Measurements from ENCODE around the gene ATF7. TPM values are rescaled to one million over a fixed set of nuclear protein-coding genes. Genes with fewer than 3 reads are reported as not detected.

The ATF7 gene
- polyA plus RNA-seq, 1 of the 3 experiments (the other 2 are of a cell fraction): 12.8 TPM

GRCh38 chr12:53524476-53524875 is 101.7 kb downstream of the ATF7 start (continued):
- no peak for TF ChIP-seq EP300 (IDR thresholded peaks at IDR 0.05; ENCODE audit: borderline replicate concordance in 1 of 2, low read depth in 1 of 2, low read length in 1 of 2)
- no peak for TF ChIP-seq GABPA (IDR thresholded peaks at IDR 0.05; ENCODE audit: low read depth)
- TF ChIP-seq TAF1 (IDR thresholded peaks at IDR 0.05; ENCODE audit: borderline replicate concordance, low read depth, low read length): no peak
- TF ChIP-seq EZH2phosphoT487 (IDR thresholded peaks at IDR 0.05; ENCODE audit: borderline replicate concordance, low read depth): no peak
- TF ChIP-seq NRF1 (IDR thresholded peaks at IDR 0.05; ENCODE audit: low read depth, low read length): no peak
- no peak for TF ChIP-seq RCOR1 (IDR thresholded peaks at IDR 0.05; ENCODE audit: low read length)
- no peak for TF ChIP-seq FOXJ3 (CRISPR knock-in tag; IDR thresholded peaks at IDR 0.05)
- no peak for TF ChIP-seq FOXM1 (IDR thresholded peaks at IDR 0.05; ENCODE audit: low read depth)

- H3F3A ChIP-seq (replicated peaks; ENCODE audit: insufficient read depth): peaks cover 4% of the 10 kb centered on the region
- ChIA-PET POLR2A (no interaction called here), CTCF (interaction anchor here (0.6 to 4.5 kb wide), 5 partner anchors 10 to 202 kb away, joined by 3 to 26 read pairs (median 4); partner anchors contain the start of genes AAAS and NPFF)
- DNase-seq: no peak
- TF ChIP-seq FOSL2 (IDR thresholded peaks at IDR 0.05; ENCODE audit: borderline replicate concordance, low read depth) (no peak), USF2 (IDR thresholded peaks at IDR 0.05; ENCODE audit: borderline replicate concordance, low read depth, low read length) (no peak), GABPA (IDR thresholded peaks at IDR 0.05; ENCODE audit: low read depth) (no peak), RAD21 (IDR thresholded peaks at IDR 0.05; ENCODE audit: low read length) (no peak), MXI1 (IDR thresholded peaks at IDR 0.05; ENCODE audit: low read depth, low read length) (no peak), RCOR1 (IDR thresholded peaks at IDR 0.05; ENCODE audit: low read length) (no peak), RXRA (IDR thresholded peaks at IDR 0.05; ENCODE audit: borderline replicate concordance, low read depth) (no peak), RFX5 (IDR thresholded peaks at IDR 0.05; ENCODE audit: low read length) (no peak), POLR2AphosphoS5 (IDR thresholded peaks at IDR 0.05; ENCODE audit: low read depth, low read length) (no peak), CHD2 (IDR thresholded peaks at IDR 0.05; ENCODE audit: low read length, partially characterized antibody) (no peak), CTCF (IDR thresholded peaks at IDR 0.05) (no peak), TCF12 (IDR thresholded peaks at IDR 0.05) (no peak), TAF1 (IDR thresholded peaks at IDR 0.05; ENCODE audit: borderline replicate concordance, low read depth, low read length) (no peak), FOXJ3 (CRISPR knock-in tag; IDR thresholded peaks at IDR 0.05) (no peak), EZH2phosphoT487 (IDR thresholded peaks at IDR 0.05; ENCODE audit: borderline replicate concordance, low read depth) (no peak)
- no peaks in the 10 kb centered on the region for H3K9me2 ChIP-seq
- H3K9me3 ChIP-seq: no peaks in the 10 kb centered on the region
- H3K4me3 ChIP-seq (ENCODE audit: low read depth in 2 of 2, low read length in 1 of 2): no peak overlapping the region
- no peak overlapping the region for H3K27ac ChIP-seq (ENCODE audit: low read depth in 2 of 2, low read length in 1 of 2)
- no peaks in the 10 kb centered on the region for H3K79me2 ChIP-seq (ENCODE audit: insufficient read depth)
- peaks cover 34 to 66% of the 10 kb centered on the region in 2 experiments for H3K36me3 ChIP-seq (replicated peaks in 1 of 2; ENCODE audit: control insufficient read depth in 1 of 2, insufficient read depth in 2 of 2, low read length in 1 of 2)
- WGBS (ENCODE audit: low lambda C conversion rate): 92% methylated on average over 3 of the region's 3 CpGs
- no peaks in the 10 kb centered on the region for H3K27me3 ChIP-seq (ENCODE audit: insufficient read depth)
- no peaks in the 10 kb centered on the region for H3K4me1 ChIP-seq (ENCODE audit: control insufficient read depth in 1 of 2, insufficient read depth in 2 of 2, low read depth in 1 of 2, low read length in 1 of 2)
- no peak overlapping the region for H2AFZ ChIP-seq (ENCODE audit: low read depth)
- H3K4me2 ChIP-seq: no peak overlapping the region
- no peaks in the 10 kb centered on the region for H4K20me1 ChIP-seq (ENCODE audit: insufficient read depth)
- no peak overlapping the region for H3K9ac ChIP-seq
Measured at GRCh38 chr12:53523131-53523530, 103.1 kb downstream of the ATF7 start.

Data from SK-N-SH (cell line).